ENCODE results near the gene NEDD4.

The NEDD4 gene

GRCh38 chr15:55897560-55898336, 95.7 kb downstream of the NEDD4 start:
- H3K9me3 ChIP-seq = no peaks in the 10 kb centered on the region
- H3K27ac ChIP-seq = no peak overlapping the region

DNA sequence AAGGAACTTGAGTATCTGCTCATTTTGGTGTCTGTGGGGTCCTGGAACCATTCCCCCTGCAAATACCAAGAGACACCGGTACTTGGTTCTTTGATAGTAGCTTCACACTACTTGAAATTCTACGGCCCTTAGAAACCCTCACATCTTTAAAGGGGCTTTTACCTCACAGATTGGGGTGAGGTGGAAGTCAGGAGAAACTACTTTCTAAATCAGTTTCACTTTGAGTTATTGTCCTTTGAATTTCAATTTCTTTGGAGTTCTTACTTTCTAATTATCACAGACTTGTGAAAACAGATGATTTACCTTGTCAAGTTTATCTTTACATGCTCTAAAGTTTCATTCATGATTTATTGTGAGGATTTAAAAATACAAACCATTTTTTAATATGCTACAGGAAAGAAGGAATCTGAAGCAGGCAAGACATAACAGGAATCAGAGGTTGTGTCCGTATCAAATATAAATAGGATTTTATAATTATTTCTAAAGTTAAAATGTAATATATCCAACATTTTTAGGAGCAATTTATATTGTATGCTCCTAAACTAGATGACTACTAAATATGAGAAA, 98.9 kb downstream of the NEDD4 start:
- H3K4me3 ChIP-seq (ENCODE audit: low read depth in 1 of 2, low read length in 1 of 2) = no peak overlapping the region

More at GRCh38 chr15:55897560-55898336, 95.7 kb downstream of the NEDD4 start:
- Histone ChIP-seq H3K4me3 (ENCODE audit: low read depth in 1 of 2, low read length in 1 of 2) (no peak overlapping the region), H3K27me3 (no peaks in the 10 kb centered on the region), H3K4me1 (ENCODE audit: control insufficient read depth in 1 of 2, insufficient read depth in 1 of 2, low read depth in 1 of 2, low read length in 1 of 2) (no peaks in the 10 kb centered on the region), H3K36me3 (no peaks in the 10 kb centered on the region)
- TF ChIP-seq CTCF (IDR thresholded peaks at IDR 0.05) = peak; percentile 17

DNA sequence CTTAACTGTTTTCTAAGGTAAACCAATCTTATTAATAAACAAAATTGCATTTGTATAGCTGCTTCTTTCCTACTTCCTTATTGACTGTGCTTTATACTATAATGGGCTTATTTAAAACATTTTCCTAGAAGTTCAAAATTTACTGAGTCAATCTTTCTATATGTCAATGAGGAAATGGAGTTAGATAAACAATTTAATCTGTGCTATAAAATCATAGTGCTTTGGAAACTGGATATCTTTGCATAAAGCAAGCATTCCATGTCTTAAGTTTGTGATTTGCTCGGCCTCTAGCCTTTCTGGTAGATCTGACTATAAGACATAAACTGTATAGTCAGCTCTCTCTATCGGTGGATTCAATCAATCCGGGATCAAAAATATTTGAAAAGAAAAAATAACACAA, 99.6 kb downstream of the NEDD4 start:
- no peaks in the 10 kb centered on the region for H3K36me3 ChIP-seq
- no peak for TF ChIP-seq CTCF (IDR thresholded peaks at IDR 0.05)
- H3K4me3 ChIP-seq (ENCODE audit: low read depth in 1 of 2, low read length in 1 of 2) = no peak overlapping the region
- H3K9me3 ChIP-seq = no peaks in the 10 kb centered on the region
- H3K27ac ChIP-seq = no peak overlapping the region
- H3K27me3 ChIP-seq = no peaks in the 10 kb centered on the region
- no peaks in the 10 kb centered on the region for H3K4me1 ChIP-seq (ENCODE audit: control insufficient read depth in 1 of 2, insufficient read depth in 1 of 2, low read depth in 1 of 2, low read length in 1 of 2)

More for the DNA sequence above, 98.9 kb downstream of the NEDD4 start:
- no peaks in the 10 kb centered on the region for H3K4me1 ChIP-seq (ENCODE audit: control insufficient read depth in 1 of 2, insufficient read depth in 1 of 2, low read depth in 1 of 2, low read length in 1 of 2)
- TF ChIP-seq CTCF (IDR thresholded peaks at IDR 0.05) = no peak
- no peaks in the 10 kb centered on the region for H3K27me3 ChIP-seq
- no peaks in the 10 kb centered on the region for H3K36me3 ChIP-seq
- H3K9me3 ChIP-seq = no peaks in the 10 kb centered on the region
- H3K27ac ChIP-seq = no peak overlapping the region

GRCh38 chr15:55891196-55891595, 102.2 kb downstream of the NEDD4 start:
- no peaks in the 10 kb centered on the region for H3K4me1 ChIP-seq (ENCODE audit: control insufficient read depth in 1 of 2, insufficient read depth in 1 of 2, low read depth in 1 of 2, low read length in 1 of 2)
- H3K27ac ChIP-seq = no peak overlapping the region
- no peak for TF ChIP-seq CTCF (IDR thresholded peaks at IDR 0.05)
- no peaks in the 10 kb centered on the region for H3K36me3 ChIP-seq
- H3K4me3 ChIP-seq (ENCODE audit: low read depth in 1 of 2, low read length in 1 of 2) = no peak overlapping the region
- no peaks in the 10 kb centered on the region for H3K9me3 ChIP-seq
- H3K27me3 ChIP-seq = no peaks in the 10 kb centered on the region

DNA sequence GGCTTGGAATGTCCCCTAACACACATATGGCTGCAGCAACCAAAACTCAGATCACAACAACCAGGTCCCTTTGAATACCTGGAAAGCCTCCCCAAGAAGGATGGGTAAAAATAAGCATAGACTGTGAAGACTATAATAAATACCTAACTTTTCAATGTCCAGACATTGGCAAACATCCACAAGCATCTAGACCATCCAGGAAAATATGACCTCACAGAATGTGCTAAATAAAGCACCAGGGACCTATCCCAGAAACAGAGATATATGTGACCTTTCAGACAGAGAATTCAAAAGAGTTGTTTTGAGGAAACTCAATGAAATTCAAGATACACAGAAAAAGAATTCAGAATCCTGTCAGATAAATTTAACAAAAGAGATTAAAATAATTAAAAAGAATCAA, 109.2 kb downstream of the NEDD4 start:
- no peaks in the 10 kb centered on the region for H3K9me3 ChIP-seq
- H3K36me3 ChIP-seq = no peaks in the 10 kb centered on the region
- H3K4me1 ChIP-seq (ENCODE audit: control insufficient read depth in 1 of 2, insufficient read depth in 1 of 2, low read depth in 1 of 2, low read length in 1 of 2) = no peaks in the 10 kb centered on the region
- no peak overlapping the region for H3K27ac ChIP-seq
- H3K27me3 ChIP-seq = no peaks in the 10 kb centered on the region
- TF ChIP-seq CTCF (IDR thresholded peaks at IDR 0.05) = no peak
- no peak overlapping the region for H3K4me3 ChIP-seq (ENCODE audit: low read depth in 1 of 2, low read length in 1 of 2)

Measured in neutrophil (primary cell).